GM19468 (cell line): ENCODE measurements around the gene SRC.

ENCODE experiments used
- ATAC-seq: cut with Tn5 transposase; IDR thresholded peaks from one replicate; pipeline ENCODE4 v1.9.1; 2021; ENCODE audit warnings: mild to moderate bottlenecking, moderate library complexity, moderate number of reproducible peaks; ENCODE audit not compliant: unreplicated experiment; ENCODE audit errors: extremely low read depth

Gene SRC

GRCh38 chr20:37439223-37439933, 93.4 kb downstream of the SRC start:
- no peak for ATAC-seq

GRCh38 chr20:37441023-37441422, 95.1 kb downstream of the SRC start:
- no peak for ATAC-seq

- ATAC-seq: no peak
Measured at GRCh38 chr20:37442547-37442946, 96.6 kb downstream of the SRC start.

GRCh38 chr20:37442986-37443385, 97.0 kb downstream of the SRC start:
- ATAC-seq: no peak

GRCh38 chr20:37443596-37443995, 97.7 kb downstream of the SRC start:
- ATAC-seq: no peak

GRCh38 chr20:37445041-37445440, 99.1 kb downstream of the SRC start:
- ATAC-seq: no peak

- ATAC-seq: no peak
Measured at GRCh38 chr20:37446286-37447032, 100.5 kb downstream of the SRC start.

GRCh38 chr20:37447688-37448087, 101.7 kb downstream of the SRC start:
- no peak for ATAC-seq

GRCh38 chr20:37449276-37449675, 103.3 kb downstream of the SRC start:
- no peak for ATAC-seq

GRCh38 chr20:37450344-37450743, 104.4 kb downstream of the SRC start:
- ATAC-seq: no peak

- no peak for ATAC-seq
Measured at GRCh38 chr20:37451616-37452015, 105.7 kb downstream of the SRC start.

- ATAC-seq: no peak
Measured at GRCh38 chr20:37452236-37452635, 106.3 kb downstream of the SRC start.

- ATAC-seq: no peak
Measured at GRCh38 chr20:37453288-37453687, 107.3 kb downstream of the SRC start.

GRCh38 chr20:37453836-37454235, 107.9 kb downstream of the SRC start:
- no peak for ATAC-seq

- no peak for ATAC-seq
Measured at GRCh38 chr20:37454636-37455385, 108.9 kb downstream of the SRC start.
